HG03039 (cell line): ENCODE data around the gene NOVA1.

Experiments used
- ATAC-seq: cut with Tn5 transposase; IDR thresholded peaks from one replicate; pipeline ENCODE4 v1.9.1; 2021; ENCODE audit warnings: mild to moderate bottlenecking, moderate library complexity; ENCODE audit not compliant: unreplicated experiment

Gene NOVA1

GRCh38 chr14:26594148-26594547 lies 3.7 kb downstream of the NOVA1 start:
- no peak for ATAC-seq

GRCh38 chr14:26593357-26593756 lies 4.5 kb downstream of the NOVA1 start:
- ATAC-seq = no peak

GRCh38 chr14:26589925-26590324 lies 7.9 kb downstream of the NOVA1 start:
- no peak for ATAC-seq

- ATAC-seq = no peak
These were observed 20.1 kb downstream of the NOVA1 start for GRCh38 chr14:26577711-26578110.

- ATAC-seq = no peak
These were observed 43.6 kb downstream of the NOVA1 start for GRCh38 chr14:26554069-26554772.

GRCh38 chr14:26549571-26549970 lies 48.3 kb downstream of the NOVA1 start:
- ATAC-seq = no peak

- ATAC-seq = no peak
These were observed 49.4 kb downstream of the NOVA1 start for GRCh38 chr14:26548406-26548805.

GRCh38 chr14:26538176-26538575 lies 59.7 kb downstream of the NOVA1 start:
- ATAC-seq = no peak

GRCh38 chr14:26531894-26532293 lies 65.9 kb downstream of the NOVA1 start:
- ATAC-seq = no peak

GRCh38 chr14:26528415-26529182 lies 69.2 kb downstream of the NOVA1 start:
- ATAC-seq = no peak

- ATAC-seq = no peak
These were observed 70.7 kb downstream of the NOVA1 start for GRCh38 chr14:26527095-26527494.

GRCh38 chr14:26526137-26526536 lies 71.7 kb downstream of the NOVA1 start:
- no peak for ATAC-seq

GRCh38 chr14:26525085-26525484 lies 72.7 kb downstream of the NOVA1 start:
- no peak for ATAC-seq

- no peak for ATAC-seq
These were observed 74.9 kb downstream of the NOVA1 start for GRCh38 chr14:26522967-26523366.

- ATAC-seq = no peak
These were observed 80.1 kb downstream of the NOVA1 start for GRCh38 chr14:26517771-26518170.

- ATAC-seq = no peak
These were observed 97.8 kb downstream of the NOVA1 start for GRCh38 chr14:26500028-26500427.

- no peak for ATAC-seq
These were observed 98.3 kb downstream of the NOVA1 start for GRCh38 chr14:26499546-26499945.

- no peak for ATAC-seq
These were observed 110.9 kb downstream of the NOVA1 start for GRCh38 chr14:26486922-26487321.

- ATAC-seq = no peak
These were observed 113.3 kb downstream of the NOVA1 start for GRCh38 chr14:26484562-26484961.

- ATAC-seq = no peak
These were observed 118.9 kb downstream of the NOVA1 start for GRCh38 chr14:26478967-26479366.

GRCh38 chr14:26466862-26467261 lies 131.0 kb downstream of the NOVA1 start:
- ATAC-seq = no peak

GRCh38 chr14:26463136-26463535 lies 134.7 kb downstream of the NOVA1 start:
- no peak for ATAC-seq
